Adrenal gland (tissue), 12 donors: ENCODE results near the gene RPTN. TPM values are rescaled to one million over a fixed set of nuclear protein-coding genes. Genes with fewer than 3 reads are reported as not detected.
A peak's percentile ranks its signal among the peaks of the same experiment; 100 is the strongest.

Experiments used
- DNase-seq, 7 donors: peaks; one replicate each; pipeline ENCODE4 v3.0.0-alpha.2; 2019 to 2020
- H3K27ac ChIP-seq, 5 donors: fragments of 200-600 bp; sonication (generic) in 4 of 5; 1 replicate in 3 of 5; 2 replicates in 2 of 5; pipeline versions ENCODE4 v1.5.1 to v1.8.0; 2016 to 2020; ENCODE audit warnings: mild to moderate bottlenecking in 1 of 5
- H3K27me3 ChIP-seq: fragments of 200-600 bp; 2 replicates; pipeline ENCODE4 v1.8.0; 2021
- H3K36me3 ChIP-seq, 2 donors: fragments of 200-600 bp; replicated peaks in 1 of 2; 1 replicate in 1 of 2; 2 replicates in 1 of 2; pipeline versions ENCODE4 v1.5.1 to v1.8.0; 2018 to 2022
- H3K4me1 ChIP-seq, 2 donors: fragments of 200-600 bp; replicated peaks in 1 of 2; 1 replicate in 1 of 2; 2 replicates in 1 of 2; pipeline versions ENCODE4 v1.5.1 to v1.8.0; 2018 to 2021
- H3K4me3 ChIP-seq, 4 donors: fragments of 200-600 bp; sonication (generic) in 3 of 4; one replicate each; pipeline ENCODE4 v1.5.1; 2016 to 2018
- H3K9me3 ChIP-seq, 3 donors: fragments of 200-600 bp; sonication (generic) in 1 of 3; replicated peaks in 1 of 3; 1 replicate in 2 of 3; 2 replicates in 1 of 3; pipeline versions ENCODE4 v1.5.1 to v1.8.0; 2016 to 2021
- POLR2A ChIP-seq, 2 donors: fragments of 450-650 bp; IDR thresholded peaks; one replicate each; pipeline ENCODE4 v1.6.1; 2017; ENCODE audit warnings: antibody characterized with exemption in 2 of 2, mild to moderate bottlenecking in 2 of 2, moderate library complexity in 1 of 2
- WGBS, 4 donors: extraction: QIAGEN DNeasy Blood & Tissue Kit in 2 of 4; methylation state at CpG; one replicate each; pipeline versions ENCODE4 v1.1.5 to v1.1.7; 2013 to 2017; 5-methylcytosine and 5-hydroxymethylcytosine counted together
- intact Hi-C, 2 donors: fragments of 100-400 bp; cut with DNase I; formaldehyde crosslinking; loops; one replicate each; pipeline versions ENCODE4 v1.14.1 to v1.15.0; 2022 to 2023
- polyA plus RNA-seq, 3 donors: library from polyadenylated mRNA; stranded (reverse); fragments of 200-250 nt in 2 of 3; fragments of 350-450 nt in 1 of 3; fragmentation: Illumina TruSeq in 1 of 3; extraction: RNeasy Lipid Tissue Mini Kit (QIAGEN cat#74804) in 1 of 3; gene quantifications; one replicate each; pipeline ENCODE4 v1.2.3, GENCODE V29; 2013 to 2014
- total RNA-seq, 9 donors: library from RNA; depleted of rRNA in 4 of 9; stranded (reverse); fragments of >200 nt in 4 of 9; fragments of 120-200 nt in 1 of 9; fragmentation: NEBNext Ultra II Directional in 1 of 9; extraction: Animal tissue kit (Norgen Biotek cat#: 25700) in 1 of 9; gene quantifications; one replicate each; pipeline versions ENCODE4 v1.1.0 to v1.2.4, GENCODE V29; 2013 to 2023
- TF ChIP-seq, protein P1 (sequence below), 6 experiments: fragments of 450-650 bp in 4 of 6; fragments of 200-600 bp in 2 of 6; sonication (generic) in 1 of 6; IDR thresholded peaks; 1 replicate in 5 of 6; 2 replicates in 1 of 6; pipeline versions ENCODE4 v1.5.1 to v1.8.0; 2016 to 2021; ENCODE audit warnings: antibody characterized with exemption in 6 of 6, mild to moderate bottlenecking in 2 of 6, moderate library complexity in 1 of 6
- donor health status: healthy with polysubstance abuse.
- donor health status: Bipolar disorder and iron deficiency.
- donor health status: DM: yes; HTN: yes; CAD: no.
- donor health status: DM: no; HTN: no; CAD: no.
- donor health status: DM: no; HTN: no; CAD: no.
- donor health status: DM: yes; HTN: yes; CAD: no.

RPTN gene
- total and polyA plus RNA-seq, 12 donors: not detected

DNA sequence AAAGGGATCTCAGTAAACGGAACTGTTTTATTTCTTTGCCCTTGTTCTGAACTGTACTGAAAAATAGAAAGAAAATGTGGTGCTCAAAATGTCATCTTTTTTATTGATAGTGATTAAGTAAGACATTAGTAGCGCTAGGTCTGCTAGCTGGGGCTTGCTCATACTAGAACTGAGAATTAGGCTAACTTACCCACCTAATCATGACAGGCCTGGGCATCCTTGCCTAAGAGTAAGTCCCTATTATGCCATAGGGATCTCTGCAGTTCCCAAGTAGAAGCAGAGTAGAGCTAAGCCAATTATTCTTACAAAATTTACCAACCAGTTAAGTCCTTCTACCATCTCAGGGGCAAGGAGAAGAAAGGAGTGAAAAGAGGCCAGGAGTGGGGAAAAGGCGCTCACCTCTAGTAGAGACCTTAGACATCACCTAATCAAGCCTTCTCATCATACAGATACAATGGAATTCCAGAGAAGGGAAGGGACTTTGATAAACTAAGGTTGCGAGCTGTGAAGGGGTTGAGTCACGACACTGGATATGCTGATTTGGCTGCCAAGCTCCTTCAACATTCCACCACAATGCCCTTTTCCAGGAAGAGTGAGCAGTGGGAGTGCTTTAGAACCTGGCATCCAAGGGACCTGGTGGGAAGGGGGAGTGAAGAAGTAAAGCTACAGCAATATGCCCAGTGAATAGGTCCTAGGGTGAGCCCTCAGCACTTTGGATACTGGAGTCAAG lies 27.7 kb upstream of the RPTN start:
- WGBS, 4 donors: 68 to 78% (median 71%) methylated on average over 5 of the region's 5 CpGs
- no peaks in the 10 kb centered on the region for H3K36me3 ChIP-seq
- H3K27me3 ChIP-seq: no peaks in the 10 kb centered on the region
- no peaks in the 10 kb centered on the region for H3K9me3 ChIP-seq
- intact Hi-C loops: loop anchor here (5.0 to 10.0 kb wide), 4 partner anchors 44 to 271 kb away; no protein-coding TSS in a partner anchor
- no peak for DNase-seq
- H3K4me3 ChIP-seq: no peak overlapping the region
- H3K4me1 ChIP-seq: peaks cover 0 to 6% of the 10 kb centered on the region in 2 donors
- no peak overlapping the region for H3K27ac ChIP-seq
- TF ChIP-seq, protein P1, sequence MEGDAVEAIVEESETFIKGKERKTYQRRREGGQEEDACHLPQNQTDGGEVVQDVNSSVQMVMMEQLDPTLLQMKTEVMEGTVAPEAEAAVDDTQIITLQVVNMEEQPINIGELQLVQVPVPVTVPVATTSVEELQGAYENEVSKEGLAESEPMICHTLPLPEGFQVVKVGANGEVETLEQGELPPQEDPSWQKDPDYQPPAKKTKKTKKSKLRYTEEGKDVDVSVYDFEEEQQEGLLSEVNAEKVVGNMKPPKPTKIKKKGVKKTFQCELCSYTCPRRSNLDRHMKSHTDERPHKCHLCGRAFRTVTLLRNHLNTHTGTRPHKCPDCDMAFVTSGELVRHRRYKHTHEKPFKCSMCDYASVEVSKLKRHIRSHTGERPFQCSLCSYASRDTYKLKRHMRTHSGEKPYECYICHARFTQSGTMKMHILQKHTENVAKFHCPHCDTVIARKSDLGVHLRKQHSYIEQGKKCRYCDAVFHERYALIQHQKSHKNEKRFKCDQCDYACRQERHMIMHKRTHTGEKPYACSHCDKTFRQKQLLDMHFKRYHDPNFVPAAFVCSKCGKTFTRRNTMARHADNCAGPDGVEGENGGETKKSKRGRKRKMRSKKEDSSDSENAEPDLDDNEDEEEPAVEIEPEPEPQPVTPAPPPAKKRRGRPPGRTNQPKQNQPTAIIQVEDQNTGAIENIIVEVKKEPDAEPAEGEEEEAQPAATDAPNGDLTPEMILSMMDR (IDR thresholded peaks at IDR 0.05): no peak
- TF ChIP-seq POLR2A (IDR thresholded peaks at IDR 0.05): no peak

DNA sequence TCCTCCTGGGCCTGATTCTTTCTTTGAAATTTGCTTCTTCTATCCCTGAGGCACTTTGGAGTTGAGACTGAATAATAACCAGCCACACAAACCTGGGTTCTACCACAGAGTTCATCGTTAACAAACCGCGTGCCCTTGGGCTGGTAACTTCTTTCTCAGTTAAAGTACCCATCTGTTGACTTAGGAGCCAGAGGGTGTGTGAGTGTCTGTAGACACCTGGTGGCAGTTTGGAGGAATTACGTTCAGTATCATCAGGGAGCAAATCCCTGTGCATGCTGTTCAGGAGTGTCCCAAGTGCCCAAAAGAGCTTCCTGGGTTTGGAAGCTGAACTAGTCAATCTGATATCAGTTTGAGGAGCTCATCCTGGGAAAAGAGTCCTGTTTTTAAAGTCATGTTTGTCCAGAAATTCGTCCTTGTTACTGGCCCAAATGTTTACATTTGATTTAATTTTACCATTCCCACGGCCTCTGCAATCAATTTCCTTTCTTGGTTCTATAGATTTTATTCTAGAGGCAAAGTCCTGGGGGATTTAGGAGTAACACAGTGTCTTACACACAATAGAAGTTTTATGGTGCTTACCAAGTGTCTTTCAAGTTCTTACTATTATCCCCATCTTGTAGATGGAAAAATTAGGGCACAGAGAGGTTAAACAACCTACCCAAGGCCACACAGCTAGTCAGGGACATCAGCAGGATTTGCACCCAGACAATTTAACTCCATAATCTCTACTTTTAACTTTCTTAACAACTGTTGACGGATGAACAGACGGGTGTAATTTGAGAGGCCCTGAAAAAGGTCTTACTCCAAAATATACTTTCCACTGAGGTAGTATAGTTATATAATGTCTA lies 26.7 kb upstream of the RPTN start:
- H3K27me3 ChIP-seq: no peaks in the 10 kb centered on the region
- H3K9me3 ChIP-seq: no peaks in the 10 kb centered on the region
- 26 to 34% (median 28%) methylated on average over 8 of the region's 8 CpGs for WGBS, 4 donors
- H3K4me1 ChIP-seq: peaks cover 0 to 6% of the 10 kb centered on the region in 2 donors
- no peak overlapping the region for H3K27ac ChIP-seq
- H3K36me3 ChIP-seq: no peaks in the 10 kb centered on the region
- no peak overlapping the region for H3K4me3 ChIP-seq
- intact Hi-C loops: loop anchor here (2.0 to 10.0 kb wide), 6 partner anchors 43 to 272 kb away; no protein-coding TSS in a partner anchor
- peak; percentile 33 to 63 (median 49) for DNase-seq
- TF ChIP-seq, protein P1 (IDR thresholded peaks at IDR 0.05): peak; percentile 78 to 90 (median 86)
- TF ChIP-seq POLR2A (IDR thresholded peaks at IDR 0.05): no peak

DNA sequence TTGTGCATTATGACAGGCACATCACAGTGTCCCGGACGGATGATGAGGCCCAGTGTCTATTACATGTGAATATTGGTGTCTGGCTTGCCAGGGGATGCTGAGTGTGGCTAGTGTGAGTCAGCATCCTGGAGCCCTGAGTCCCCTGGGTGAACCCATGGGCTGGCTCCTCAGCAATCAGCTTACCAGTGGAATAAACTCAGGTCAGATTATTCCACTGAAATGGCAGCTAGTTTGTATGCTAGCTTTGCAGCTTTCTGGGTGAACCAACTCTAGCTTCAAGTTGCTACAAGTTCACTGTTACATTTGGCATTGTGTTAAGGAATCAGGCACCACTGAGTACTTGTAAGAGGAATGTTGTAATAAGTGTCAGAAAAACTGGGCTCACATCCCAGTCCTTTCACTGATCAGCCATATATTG lies 23.9 kb upstream of the RPTN start:
- Histone ChIP-seq H3K27me3 (no peaks in the 10 kb centered on the region), H3K27ac (no peak overlapping the region), H3K4me3 (no peak overlapping the region), H3K9me3 (no peaks in the 10 kb centered on the region), H3K36me3 (no peaks in the 10 kb centered on the region), H3K4me1 (no peaks in the 10 kb centered on the region)
- TF ChIP-seq, protein P1 (IDR thresholded peaks at IDR 0.05): no peak
- TF ChIP-seq POLR2A (IDR thresholded peaks at IDR 0.05): no peak
- DNase-seq: peak in 3 of 7 donors; percentile 28 to 55 (median 35)
- intact Hi-C loops: loop anchor here in 1 of 2 donors (10.0 kb wide), 1 partner anchor 262 kb away; no protein-coding TSS in a partner anchor
- 18 to 54% (median 43%) methylated on average over 2 of the region's 2 CpGs for WGBS, 4 donors

DNA sequence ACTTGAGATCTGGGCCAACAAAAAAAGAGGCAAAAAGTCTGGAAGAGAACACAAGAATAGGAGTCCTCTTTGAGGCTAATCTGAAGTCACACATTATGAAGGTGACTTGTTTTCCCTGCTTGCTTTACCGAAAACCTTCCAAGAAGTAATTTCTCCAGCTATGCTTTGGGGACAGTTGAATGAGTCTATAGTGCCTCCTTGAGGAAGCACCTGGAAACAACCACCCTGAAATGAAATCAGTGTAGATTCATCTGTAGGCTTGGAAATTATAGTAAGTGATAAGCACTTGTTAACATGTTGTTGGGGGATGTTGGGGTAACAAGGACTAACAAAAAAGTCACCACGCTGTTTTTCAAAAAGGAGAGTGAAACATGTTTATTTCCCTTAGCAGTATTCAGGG lies 23.4 kb upstream of the RPTN start:
- no peaks in the 10 kb centered on the region for H3K9me3 ChIP-seq
- WGBS, 4 donors: 59 to 77% (median 71%) methylated on average over 2 of the region's 2 CpGs
- no peaks in the 10 kb centered on the region for H3K36me3 ChIP-seq
- TF ChIP-seq, protein P1 (IDR thresholded peaks at IDR 0.05): peak; percentile 8 to 59 (median 50)
- TF ChIP-seq POLR2A (IDR thresholded peaks at IDR 0.05): no peak
- no peaks in the 10 kb centered on the region for H3K27me3 ChIP-seq
- DNase-seq: no peak
- H3K27ac ChIP-seq: no peak overlapping the region
- no peaks in the 10 kb centered on the region for H3K4me1 ChIP-seq
- intact Hi-C loops: loop anchor here in 1 of 2 donors (10.0 kb wide), 1 partner anchor 262 kb away; no protein-coding TSS in a partner anchor
- H3K4me3 ChIP-seq: no peak overlapping the region
